GM21619 (cell line): ENCODE data around the gene VAV2.

ENCODE experiments used
- ATAC-seq: cut with Tn5 transposase; IDR thresholded peaks from one replicate; pipeline ENCODE4 v1.9.1; 2021; ENCODE audit not compliant: unreplicated experiment

Gene VAV2

GRCh38 chr9:133857639-133858038, 134.5 kb downstream of the VAV2 start:
- ATAC-seq: no peak

GRCh38 chr9:133856798-133857197, 135.3 kb downstream of the VAV2 start:
- ATAC-seq: no peak

GRCh38 chr9:133855802-133856521, 136.2 kb downstream of the VAV2 start:
- ATAC-seq: no peak

- no peak for ATAC-seq
Observed at GRCh38 chr9:133855371-133855770, 136.8 kb downstream of the VAV2 start.

GRCh38 chr9:133854765-133855164, 137.4 kb downstream of the VAV2 start:
- no peak for ATAC-seq

GRCh38 chr9:133854048-133854447, 138.1 kb downstream of the VAV2 start:
- no peak for ATAC-seq

- no peak for ATAC-seq
Observed at GRCh38 chr9:133853331-133853730, 138.8 kb downstream of the VAV2 start.

GRCh38 chr9:133852431-133852830, 139.7 kb downstream of the VAV2 start:
- no peak for ATAC-seq

- ATAC-seq: no peak
Observed at GRCh38 chr9:133851693-133852092, 140.4 kb downstream of the VAV2 start.

- ATAC-seq: no peak
Observed at GRCh38 chr9:133850937-133851336, 141.2 kb downstream of the VAV2 start.

GRCh38 chr9:133850161-133850560, 142.0 kb downstream of the VAV2 start:
- ATAC-seq: no peak

- ATAC-seq: no peak
Observed at GRCh38 chr9:133849110-133849670, 142.9 kb downstream of the VAV2 start.

- ATAC-seq: no peak
Observed at GRCh38 chr9:133848471-133849109, 143.5 kb downstream of the VAV2 start.

GRCh38 chr9:133846483-133847090, 145.5 kb downstream of the VAV2 start:
- ATAC-seq: no peak

GRCh38 chr9:133845440-133845839, 146.7 kb downstream of the VAV2 start:
- ATAC-seq: no peak

- no peak for ATAC-seq
Observed at GRCh38 chr9:133844881-133845410, 147.2 kb downstream of the VAV2 start.

GRCh38 chr9:133844398-133844784, 147.7 kb downstream of the VAV2 start:
- no peak for ATAC-seq

- no peak for ATAC-seq
Observed at GRCh38 chr9:133843751-133844397, 148.2 kb downstream of the VAV2 start.

GRCh38 chr9:133843250-133843649, 148.9 kb downstream of the VAV2 start:
- no peak for ATAC-seq

- ATAC-seq: no peak
Observed at GRCh38 chr9:133842721-133843227, 149.3 kb downstream of the VAV2 start.

- no peak for ATAC-seq
Observed at GRCh38 chr9:133842174-133842573, 149.9 kb downstream of the VAV2 start.
